ENCODE results near the gene RAB13.
"Not testable (repeated sequence)": the region's sequence is repeated elsewhere in the genome, so short reads cannot be mapped to it uniquely, and the experiment has no call there.

RAB13 gene

DNA sequence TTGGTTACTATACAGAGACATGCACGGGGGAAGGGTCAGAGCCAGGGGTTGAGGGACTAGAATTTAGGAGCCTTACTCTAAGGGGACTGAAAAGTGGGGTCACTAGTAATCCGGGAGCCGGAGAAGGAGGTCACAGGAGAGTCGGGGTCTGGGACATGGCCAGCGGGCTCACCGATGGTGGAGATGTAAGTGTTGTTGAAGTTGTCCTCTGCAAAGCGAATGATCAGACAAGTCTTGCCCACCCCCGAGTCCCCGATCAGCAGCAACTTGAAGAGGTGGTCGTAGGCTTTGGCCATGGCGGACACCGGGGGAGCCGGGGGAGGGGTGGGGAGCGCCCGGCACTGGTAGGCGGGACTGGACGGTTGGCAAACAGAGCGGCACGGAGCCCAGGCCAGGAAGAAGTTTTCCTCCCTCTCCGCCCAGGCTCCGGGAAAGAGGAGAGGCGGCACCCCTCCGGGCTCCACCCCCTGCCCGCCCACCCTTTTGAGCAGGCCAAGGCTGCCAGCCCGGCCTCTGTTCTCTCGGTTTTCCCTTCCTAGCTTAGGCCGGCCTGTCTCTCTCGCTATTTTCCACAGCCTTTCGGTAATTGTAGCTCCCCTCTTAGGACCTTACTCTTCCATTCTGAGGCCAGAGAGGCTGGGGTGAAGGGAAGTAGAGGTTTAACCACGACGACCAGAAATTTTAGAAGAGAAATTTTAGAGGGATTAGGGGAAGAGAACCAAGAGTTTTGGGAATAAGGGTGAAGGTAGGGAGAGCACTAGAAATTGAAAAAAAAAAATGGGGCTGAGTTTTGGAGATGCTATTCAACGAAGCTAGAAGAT lies at the start of gene RAB13:
Gene RAB13, minus strand, starts transcription at position 399 of the 821 bp plus-strand sequence. Its CDS starts 103 bp downstream, at position 296.
- FAIRE-seq = no peak

- not testable (repeated sequence) for FAIRE-seq
Observed at GRCh38 chr1:154033697-154034096, 47.6 kb upstream of the RAB13 start.

DNA sequence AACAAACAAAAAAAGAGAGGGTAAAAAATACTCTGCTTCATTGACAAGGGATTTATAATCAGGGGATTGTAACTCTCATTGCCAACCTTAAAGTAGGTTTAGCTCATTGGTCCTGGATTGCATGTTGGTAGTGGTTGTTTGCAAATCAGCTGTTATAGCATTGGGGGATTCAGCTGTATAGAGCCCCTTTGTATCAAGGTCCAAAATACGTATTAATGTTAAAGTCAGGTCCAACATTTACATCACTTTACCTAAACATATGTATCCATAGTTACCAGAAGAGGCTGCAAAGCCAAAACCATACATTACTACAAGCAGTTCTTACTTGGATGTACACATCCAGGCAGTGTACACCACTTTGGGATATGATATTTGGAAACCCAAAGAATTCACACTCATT lies 33.8 kb upstream of the RAB13 start:
- FAIRE-seq = no peak

- no peak for FAIRE-seq
Observed at GRCh38 chr1:154019269-154019668, 33.1 kb upstream of the RAB13 start.

DNA sequence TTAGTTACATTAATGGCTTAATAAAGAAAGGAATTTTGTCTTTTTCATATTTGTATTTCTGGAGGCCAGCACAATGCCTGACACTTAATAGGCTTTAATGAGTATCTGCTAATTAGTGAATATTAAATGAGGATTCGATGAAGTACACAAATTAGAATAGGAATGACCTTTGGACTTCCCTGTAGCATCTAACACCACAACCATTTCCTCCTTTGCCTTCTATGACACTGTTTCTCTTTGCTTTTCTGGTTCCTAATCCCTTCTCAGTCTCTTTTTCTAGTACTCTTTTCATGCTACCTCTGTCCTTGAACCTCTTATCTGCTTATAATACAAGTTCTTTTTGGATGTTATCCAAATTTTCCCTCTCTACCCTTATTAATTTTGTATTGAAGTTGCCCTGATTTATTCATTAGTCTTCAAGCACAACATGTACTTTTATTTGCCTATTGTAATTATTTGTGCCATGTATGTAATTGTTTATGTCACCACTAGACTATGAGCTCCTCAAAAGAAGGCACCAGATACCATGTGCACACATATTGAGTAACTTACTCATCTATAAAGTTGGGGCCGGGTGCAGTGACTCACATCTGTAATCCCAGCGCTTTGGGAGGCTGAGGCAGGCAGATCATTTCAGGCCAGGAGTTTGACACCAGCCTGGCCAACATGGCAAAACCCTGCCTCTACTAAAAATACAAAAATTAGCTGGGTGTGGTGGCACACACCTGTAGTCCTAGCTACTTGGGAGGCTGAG lies 28.2 kb upstream of the RAB13 start:
- FAIRE-seq = no peak

DNA sequence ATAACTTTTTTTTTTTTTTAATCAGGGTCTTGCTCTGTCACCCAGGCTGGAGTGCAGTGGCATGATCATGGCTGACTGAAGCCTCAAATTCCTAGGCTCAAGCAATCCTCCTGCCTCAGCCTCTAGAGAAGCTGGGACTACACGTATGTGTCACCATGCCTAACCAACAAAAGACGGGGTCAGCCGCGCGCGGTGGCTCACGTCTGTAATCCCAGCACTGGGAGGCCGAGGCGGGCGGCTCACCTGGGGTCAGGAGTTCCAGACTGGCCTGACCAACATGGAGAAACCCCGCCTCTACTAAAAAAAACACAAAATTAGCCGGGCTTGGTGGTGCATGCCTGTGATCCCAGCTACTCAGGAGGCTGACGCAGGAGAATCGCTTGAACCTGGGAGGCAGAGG lies 26.4 kb upstream of the RAB13 start:
- FAIRE-seq = not testable (repeated sequence)

DNA sequence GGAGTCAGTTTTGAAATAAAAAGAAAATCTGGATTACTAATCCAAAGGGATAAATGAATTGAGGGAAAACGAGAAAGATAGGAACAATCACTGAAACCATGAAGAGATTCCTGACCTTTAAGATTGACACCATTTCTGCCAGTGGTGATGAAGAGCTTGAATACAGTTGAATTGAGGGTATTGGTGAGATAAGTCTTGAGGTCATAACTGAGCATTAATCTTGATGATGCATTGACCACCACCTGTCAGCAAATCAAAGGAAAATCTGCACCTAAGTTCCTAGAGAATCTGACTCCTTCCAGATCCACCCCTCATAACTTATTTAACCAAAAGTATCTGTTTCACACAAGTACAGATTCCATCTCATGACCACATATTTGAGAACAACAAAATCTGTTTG lies 26.0 kb upstream of the RAB13 start:
- no peak for FAIRE-seq

DNA sequence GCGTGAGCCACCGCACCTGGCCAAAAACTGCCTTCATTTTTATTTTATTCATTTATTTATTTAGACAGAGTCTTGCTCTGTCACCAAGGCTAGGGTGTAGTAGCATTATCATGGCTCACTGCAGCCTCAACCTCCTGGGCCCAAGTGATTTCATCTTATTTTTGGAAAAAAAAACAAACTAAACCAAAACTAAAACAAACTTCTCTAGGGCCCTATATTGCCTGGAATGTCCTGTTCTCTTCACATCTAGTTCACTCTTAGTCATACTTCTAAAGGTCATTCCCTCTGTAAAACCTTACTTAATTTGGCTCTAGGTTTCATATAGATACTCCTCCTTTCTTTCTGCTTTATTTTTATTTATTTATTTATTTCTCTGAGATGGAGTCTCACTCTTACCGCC lies 20.0 kb upstream of the RAB13 start:
- no peak for FAIRE-seq

DNA sequence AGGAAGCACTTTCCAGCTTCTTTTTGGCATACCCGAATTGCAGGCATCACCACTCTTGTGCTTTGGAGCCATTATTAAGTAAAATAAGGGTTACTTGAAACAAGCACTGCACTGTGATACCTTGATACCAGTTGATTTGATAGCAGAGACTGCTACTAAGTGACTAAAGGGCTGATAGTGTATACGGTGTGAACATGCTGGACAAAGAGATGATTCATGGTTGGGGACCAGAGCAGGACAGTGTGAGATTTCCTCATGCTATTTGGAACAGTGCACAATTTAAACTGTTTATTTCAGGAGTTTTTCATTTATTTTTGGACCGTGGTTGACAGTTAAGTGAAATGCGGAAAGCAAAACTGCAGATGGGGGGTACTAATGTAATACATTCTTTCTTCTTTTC lies 14.3 kb upstream of the RAB13 start:
- no peak for FAIRE-seq

- FAIRE-seq = not testable (repeated sequence)
Observed at GRCh38 chr1:153996882-153997281, 10.7 kb upstream of the RAB13 start.

- FAIRE-seq = no peak
Observed at GRCh38 chr1:153995640-153996039, 9.5 kb upstream of the RAB13 start.

DNA sequence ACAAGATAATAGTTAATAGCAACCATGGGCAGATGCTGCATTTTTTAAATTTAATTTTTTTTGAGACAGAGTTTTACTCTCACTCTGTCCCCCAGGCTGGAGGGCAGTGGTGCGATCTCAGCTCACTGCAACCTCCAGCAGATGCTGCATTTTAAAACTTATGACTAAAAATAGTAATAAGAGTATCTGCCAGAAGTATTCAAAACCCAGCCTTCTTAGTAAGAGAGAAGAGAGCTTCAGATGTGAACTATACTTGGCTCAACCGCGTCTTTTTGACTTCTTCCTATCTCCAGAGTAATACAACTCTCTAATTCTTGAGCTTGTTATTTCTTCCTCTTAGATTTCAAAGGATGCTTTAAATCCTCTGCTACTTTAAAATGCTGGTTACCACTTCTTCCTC lies 9.1 kb upstream of the RAB13 start:
- no peak for FAIRE-seq

DNA sequence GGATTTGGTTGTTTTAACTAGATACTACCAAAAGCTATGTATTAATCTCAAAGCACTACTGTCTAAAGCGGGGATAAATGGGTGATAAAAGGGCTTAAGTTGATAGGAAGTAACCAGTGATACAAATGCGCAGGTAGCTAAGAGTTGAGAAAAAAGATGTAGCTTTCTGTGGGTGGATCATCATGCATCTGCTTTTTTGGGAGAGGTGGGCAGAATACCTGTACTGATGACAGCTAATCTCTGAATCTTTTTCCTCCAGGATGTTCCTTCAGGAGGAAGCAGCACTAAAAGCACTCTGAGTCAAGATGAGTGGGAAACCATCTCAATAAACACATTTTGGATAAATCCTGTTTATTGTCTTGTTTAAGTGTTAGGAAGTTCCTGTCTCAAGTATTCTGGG lies 5.7 kb upstream of the RAB13 start:
- FAIRE-seq = no peak

DNA sequence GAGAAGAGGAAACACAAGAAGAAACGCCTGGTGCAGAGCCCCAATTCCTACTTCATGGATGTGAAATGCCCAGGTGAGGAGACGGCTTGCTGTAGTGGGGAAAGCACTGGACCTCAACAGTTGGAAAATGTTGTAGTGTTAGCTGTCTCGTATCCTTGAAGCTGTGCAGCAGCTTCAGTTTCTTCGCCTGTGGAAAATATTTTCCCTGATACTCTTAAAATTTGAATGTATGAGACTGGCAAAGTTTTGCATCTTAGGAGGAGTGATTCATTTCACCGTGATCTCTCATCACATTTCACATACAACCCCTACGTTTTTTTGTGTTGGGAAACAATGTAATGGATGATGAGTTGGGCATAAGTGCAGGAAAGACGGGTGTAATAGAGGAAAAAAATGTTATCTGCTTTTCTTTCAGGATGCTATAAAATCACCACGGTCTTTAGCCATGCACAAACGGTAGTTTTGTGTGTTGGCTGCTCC lies 5.1 kb upstream of the RAB13 start:
- FAIRE-seq = no peak

- peak; percentile 90 for FAIRE-seq
Observed at GRCh38 chr1:153990468-153991150, 4.5 kb upstream of the RAB13 start, which contains the start of gene RPS27. TSS of gene RPS27 (plus strand) at chr1:153990762. CDS start at chr1:153990797, 35 bp downstream.

DNA sequence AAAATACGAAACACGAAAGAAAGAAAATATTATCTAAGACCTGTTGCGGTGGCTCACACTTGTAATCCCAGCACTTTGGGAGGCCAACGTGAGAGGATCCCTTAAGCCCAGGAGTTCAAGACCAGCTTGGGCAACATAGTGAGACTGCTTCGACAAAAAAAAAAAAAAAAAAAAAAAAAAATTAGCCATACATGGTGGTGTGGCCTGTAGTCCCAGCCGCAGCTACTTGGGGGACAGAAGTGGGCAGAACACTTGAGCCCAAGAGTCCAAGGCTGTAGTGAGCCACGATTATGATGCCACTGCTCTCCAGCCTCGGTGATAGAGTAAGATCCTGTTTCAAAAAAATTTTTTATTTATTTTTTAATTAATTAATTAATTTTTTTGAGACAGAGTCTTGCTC lies 1.5 kb upstream of the RAB13 start:
- FAIRE-seq = no peak

- FAIRE-seq = no peak
Observed at GRCh38 chr1:153985341-153985912, 712 bp downstream of the RAB13 start.

DNA sequence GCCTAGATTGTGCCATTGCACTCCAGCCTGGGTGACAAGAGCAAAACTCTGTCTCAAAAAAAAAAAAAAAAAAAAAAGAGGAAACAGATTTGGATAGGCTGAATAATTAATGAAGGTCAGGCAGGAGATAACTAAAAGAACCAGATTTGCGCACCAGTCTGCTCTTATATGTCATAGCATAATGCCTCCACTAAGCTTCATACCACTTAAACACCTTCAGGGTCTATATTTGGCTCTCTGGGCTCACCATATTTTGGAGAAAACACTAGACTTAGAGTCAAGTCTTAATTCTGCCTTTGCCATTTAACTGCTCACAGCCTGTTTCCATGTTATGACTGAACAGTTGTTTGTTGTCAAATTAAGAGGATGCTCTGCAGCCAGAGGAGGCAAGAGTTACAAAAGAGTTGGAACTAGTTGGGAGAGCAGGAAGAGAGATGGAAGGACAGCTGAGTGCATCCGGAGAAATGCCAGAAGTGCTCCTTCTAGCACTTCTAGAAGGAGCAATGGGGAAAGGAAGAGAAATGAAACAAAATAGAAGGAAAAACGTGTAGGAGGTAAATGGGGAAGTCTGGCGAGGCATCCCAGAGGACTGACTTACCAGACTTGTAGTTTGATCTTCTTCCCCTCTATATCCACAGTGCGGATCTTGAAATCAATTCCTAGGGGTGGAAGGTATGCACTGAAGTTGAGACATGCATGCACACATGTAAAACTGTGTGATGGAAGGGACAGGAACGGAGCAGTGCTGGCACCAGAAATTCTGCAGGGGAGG lies 1.8 kb downstream of the RAB13 start:
- no peak for FAIRE-seq

- not testable (repeated sequence) for FAIRE-seq
Observed at GRCh38 chr1:153981735-153982134, 4.4 kb downstream of the RAB13 start.

DNA sequence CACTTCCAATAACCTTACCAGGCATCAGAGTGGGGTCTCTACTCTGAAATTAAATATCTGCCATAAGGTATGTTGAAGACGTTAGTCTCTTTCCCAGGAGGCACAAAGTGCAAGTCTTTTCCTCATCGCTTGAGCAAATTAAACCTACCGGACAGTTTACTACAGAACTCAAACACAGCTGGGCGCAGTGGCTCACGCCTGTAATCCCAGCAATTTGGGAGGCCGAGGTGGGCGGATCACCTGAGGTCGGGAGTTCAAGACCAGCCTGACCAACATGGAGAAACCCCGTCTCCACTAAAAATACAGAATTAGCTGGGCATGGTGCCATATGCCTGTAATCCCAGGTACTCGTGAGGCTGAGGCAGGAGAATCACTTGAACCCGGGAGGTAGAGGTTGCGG lies 7.0 kb downstream of the RAB13 start:
- FAIRE-seq = not testable (repeated sequence)

GRCh38 chr1:153978274-153978909 lies 7.7 kb downstream of the RAB13 start:
- no peak for FAIRE-seq

All from A204.1 (cell line).